Bladder microvascular endothelial cell (primary cell): ENCODE measurements around the gene HRNR. TPM values are rescaled to one million over a fixed set of nuclear protein-coding genes. Genes with fewer than 3 reads are reported as not detected.

ENCODE experiments used
- total RNA-seq: library from RNA; depleted of rRNA; stranded (reverse); fragments of >200 nt; gene quantifications from 2 replicates; pipeline ENCODE4 v1.2.3, GENCODE V29; 2014

Gene HRNR
- not detected in 2 replicates for total RNA-seq

GRCh38 chr1:152224093-152224492, at the start of gene HRNR:
Gene HRNR, minus strand, starts transcription at chr1:152224193. Its CDS starts 940 bp downstream, at chr1:152223253.

Other genes with a start within 250 kb of the HRNR start
- gene S100A10, start 230.3 kb downstream of the HRNR start, total RNA-seq = 122 and 213 TPM in 2 replicates
- 16.2 and 19.0 TPM in 2 replicates for gene S100A11, start 187.2 kb downstream of the HRNR start, total RNA-seq
- gene TCHHL1, start 135.1 kb downstream of the HRNR start, total RNA-seq = not detected in 2 replicates
- gene TCHH, start 108.7 kb downstream of the HRNR start, total RNA-seq = under 0.01 and 0.06 TPM in 2 replicates
- under 0.01 TPM in 1 of 2 replicates, not detected in the other for gene RPTN, start 65.0 kb downstream of the HRNR start, total RNA-seq
- gene FLG, start 101.0 kb upstream of the HRNR start, total RNA-seq = not detected in 2 replicates
- not detected in 2 replicates for gene FLG2, start 135.8 kb upstream of the HRNR start, total RNA-seq
- not detected in 2 replicates for gene CRNN, start 190.1 kb upstream of the HRNR start, total RNA-seq